Measurements from ENCODE around the gene NSUN3.
"Not testable (repeated sequence)": the region's sequence is repeated elsewhere in the genome, so short reads cannot be mapped to it uniquely, and the experiment has no call there.

The NSUN3 gene

GRCh38 chr3:94069194-94069813 lies 6.4 kb downstream of the NSUN3 start:
- DNase-seq (ENCODE audit: low spot score): peak; percentile 20

DNA sequence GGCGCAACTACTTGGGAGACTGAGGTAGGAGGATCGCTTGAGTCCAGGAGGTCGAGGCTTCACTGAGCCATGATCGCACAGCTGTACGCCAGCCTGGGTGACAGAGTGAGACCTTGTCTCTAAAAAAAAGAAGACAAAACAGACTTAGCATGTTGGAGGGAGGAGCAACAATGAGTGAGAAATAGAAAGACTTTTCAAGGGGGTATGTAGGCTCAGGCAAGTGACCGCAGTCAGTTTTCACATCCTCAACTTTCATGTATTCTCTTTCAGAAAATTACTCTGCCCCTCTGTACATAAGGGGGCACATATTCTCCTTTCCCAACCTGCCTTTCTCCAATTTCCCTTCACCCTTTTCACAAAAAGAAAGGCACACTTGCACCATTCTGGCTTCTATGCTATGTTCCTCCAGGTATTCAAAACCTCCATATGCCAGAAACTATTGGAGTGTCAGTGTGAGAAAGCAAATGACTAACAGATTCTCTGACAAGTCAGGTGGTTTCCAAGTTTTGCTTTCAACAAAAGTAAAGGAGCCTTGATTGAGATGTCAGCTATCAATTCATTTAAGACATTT lies 7.6 kb downstream of the NSUN3 start:
- no peak for DNase-seq (ENCODE audit: low spot score)

DNA sequence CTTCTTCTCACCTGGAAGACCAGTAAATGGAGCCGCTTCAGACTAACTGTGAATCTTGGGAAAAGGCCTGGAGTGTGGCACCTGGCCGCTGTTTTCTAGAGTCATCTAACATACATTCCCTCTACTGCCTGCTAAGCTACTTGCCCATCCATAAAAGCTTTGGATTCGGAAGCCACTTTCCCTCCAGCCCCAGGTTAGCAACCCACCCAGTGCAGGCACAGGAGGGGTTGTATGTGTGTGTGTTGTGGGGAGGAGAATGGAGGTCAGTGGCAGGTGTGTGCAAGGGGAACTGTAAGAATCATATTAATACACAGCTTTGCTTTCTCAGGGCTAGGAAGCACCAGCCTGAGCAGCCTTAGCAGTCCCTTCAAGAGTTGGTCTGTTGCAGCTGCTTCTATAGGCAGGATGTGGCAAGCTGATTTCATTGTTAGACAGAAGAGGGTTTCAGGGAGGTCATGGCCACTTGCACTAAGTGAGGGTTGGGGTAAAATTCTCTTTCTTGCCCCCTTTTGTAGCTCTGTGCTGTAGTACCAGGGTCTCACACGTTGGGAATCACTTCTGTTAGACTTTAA lies 8.9 kb downstream of the NSUN3 start:
- DNase-seq (ENCODE audit: low spot score): no peak

DNA sequence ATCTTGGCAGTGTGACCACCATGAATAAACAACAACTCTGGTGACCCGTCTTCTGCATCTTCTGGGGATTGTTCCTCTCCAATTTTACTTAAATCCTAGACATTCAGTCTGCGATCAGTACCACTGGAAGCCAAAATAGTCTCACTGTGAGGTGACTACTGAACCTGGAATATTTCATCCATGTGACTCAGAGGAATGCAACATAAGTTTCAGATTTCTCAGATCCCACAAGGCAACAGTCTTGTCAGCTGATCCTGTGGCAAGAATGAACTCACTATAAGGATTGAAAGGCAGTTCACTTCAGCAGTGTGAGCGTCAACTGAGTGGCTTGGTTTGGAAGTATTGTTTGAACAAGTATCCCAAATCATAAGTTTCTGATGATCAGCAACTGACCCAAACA lies 13.2 kb downstream of the NSUN3 start:
- no peak for DNase-seq (ENCODE audit: low spot score)

DNA sequence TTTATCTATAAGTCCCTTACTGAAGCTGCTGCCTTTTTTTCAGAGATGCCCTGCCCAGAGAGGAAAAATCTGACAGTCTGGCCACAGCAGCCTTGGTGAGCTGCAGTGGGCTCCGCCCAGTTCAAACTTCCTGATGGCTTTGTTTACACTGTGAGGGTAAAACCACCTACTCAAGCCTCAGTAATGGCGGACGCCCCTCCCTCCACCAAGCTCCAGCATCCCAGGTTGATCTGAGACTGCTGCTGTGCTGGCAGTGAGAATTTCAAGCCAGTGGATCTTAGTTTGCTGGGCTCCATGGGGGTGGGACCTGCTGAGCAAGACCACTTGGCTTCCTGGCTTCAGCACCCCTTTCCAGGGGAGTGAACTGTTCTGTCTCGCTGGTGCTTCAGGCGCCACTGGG lies 17.7 kb downstream of the NSUN3 start:
- DNase-seq (ENCODE audit: low spot score): not testable (repeated sequence)

DNA sequence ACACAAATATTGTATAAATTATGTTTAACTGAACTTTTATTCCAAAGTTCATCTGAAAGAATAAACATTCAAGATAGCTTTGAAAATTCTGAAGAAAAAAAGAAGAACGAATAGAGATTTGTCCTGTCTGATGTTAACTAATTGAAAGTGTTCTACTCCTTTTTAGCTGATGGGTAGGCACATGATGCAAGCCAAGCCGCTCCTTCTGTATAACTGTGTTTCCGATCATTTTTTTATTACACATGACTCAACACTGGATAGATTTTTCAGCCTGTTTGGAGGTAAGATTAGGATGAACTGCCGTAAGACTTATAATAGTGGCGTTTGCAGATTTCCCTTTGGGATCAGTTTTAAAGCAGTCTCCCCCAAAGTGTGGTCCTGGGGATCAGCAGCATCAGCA lies 19.0 kb downstream of the NSUN3 start:
- no peak for DNase-seq (ENCODE audit: low spot score)

DNA sequence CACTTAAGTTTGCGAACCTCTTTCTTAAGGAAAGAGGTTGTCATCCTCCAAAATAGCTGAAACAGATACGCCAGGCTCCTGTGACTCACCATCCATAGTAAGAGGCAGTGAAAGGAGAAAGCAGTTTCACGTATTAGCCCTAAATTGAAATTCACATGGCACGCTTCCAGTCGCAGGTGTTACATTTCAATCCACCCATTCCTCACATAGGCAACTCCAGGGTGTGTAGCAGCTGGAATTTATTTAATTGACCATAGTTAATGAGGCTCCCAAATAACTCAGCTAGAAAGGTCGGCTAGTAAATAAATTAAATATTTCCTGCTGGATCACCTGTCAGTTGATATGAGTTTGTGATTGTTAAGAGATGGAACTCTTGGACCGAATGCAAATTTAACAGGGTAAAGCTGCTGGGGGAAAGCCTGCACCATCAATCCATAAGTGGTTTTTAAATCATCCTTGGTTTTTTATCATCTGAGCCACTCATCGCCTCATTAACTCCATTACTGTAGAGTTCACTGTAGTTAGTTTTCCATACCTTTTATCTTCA lies 19.6 kb downstream of the NSUN3 start:
- no peak for DNase-seq (ENCODE audit: low spot score)

DNA sequence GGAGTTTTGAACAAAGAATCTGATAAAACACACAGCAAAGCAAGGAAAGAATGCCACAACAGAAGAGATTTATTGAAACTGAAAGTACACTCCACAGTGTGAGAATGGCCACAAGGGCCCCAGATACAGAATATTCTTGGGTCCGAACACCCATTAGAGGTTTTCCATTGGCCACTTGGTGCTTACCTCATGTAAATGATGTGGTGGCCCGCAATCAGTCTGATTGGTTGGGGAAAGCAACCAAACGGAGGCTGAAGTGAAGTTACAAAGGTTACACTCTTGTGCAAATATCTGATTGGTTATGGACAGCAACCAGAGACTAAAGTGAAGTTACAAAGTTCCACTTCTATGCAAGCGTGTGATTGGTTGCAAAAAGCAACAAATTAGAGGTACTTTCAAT lies 20.4 kb downstream of the NSUN3 start:
- no peak for DNase-seq (ENCODE audit: low spot score)

- DNase-seq (ENCODE audit: low spot score): no peak
Measured at GRCh38 chr3:94089126-94089525, 26.3 kb downstream of the NSUN3 start.

DNA sequence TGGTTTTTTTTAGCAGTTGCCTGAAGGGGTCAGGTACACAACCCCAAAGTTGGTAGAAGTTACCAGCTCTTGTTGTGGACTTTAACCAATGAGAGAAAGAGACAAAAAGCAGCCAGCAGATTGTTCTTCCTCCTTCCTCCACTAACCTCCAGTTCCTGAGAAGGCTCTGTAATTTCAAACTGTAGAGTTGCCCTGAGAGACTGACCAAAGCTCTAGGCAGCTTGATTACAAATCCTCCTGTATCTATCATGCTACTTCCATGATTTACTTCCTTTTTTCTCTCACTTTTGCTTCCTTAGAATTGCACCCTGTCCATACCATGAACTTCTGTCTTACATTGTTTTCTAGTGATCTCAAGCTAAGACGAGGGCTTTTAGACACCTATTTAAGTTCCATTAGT lies 29.2 kb downstream of the NSUN3 start:
- DNase-seq (ENCODE audit: low spot score): no peak

- DNase-seq (ENCODE audit: low spot score): no peak
Measured at GRCh38 chr3:94093151-94093550, 30.3 kb downstream of the NSUN3 start.

DNA sequence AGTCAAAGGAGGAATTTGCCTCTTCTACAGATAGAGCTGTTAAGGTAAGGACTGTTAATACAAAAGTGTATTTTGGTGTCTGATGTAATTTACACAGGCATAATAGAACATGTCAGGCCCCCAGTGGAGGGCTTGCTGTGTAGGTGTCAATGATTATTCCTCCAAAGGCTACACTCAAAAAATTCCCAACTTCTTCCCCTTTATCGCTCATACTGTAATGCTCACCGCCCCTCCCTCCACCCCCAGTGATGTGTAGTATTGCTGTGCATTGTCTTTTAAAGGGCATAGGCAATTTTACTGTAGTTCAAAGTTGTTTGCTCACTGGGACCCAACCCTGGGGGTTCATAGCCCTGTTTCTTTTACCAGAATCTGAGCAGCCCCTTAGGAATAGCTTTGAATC lies 32.2 kb downstream of the NSUN3 start:
- DNase-seq (ENCODE audit: low spot score): no peak

- DNase-seq (ENCODE audit: low spot score): no peak
Measured at GRCh38 chr3:94098452-94098851, 35.6 kb downstream of the NSUN3 start.

DNA sequence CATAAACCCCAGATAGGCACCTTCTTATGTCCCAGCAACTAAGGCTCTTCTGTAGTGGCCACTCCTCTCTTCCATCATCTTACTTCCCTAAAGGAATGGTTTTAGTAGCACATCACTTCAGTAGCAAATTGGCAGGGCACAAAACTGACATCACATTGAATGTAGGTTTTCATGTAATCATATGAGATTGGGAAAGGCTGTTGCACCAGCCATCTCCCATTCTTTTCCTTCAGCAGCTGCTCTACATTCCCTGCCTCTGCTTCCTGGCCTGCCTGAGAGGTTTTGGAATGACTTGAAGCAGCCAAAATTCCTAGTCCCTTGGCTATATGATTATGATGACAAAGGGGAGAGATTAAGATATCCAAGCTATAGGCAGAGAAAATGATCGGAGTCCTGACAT lies 36.5 kb downstream of the NSUN3 start:
- DNase-seq (ENCODE audit: low spot score): no peak

DNA sequence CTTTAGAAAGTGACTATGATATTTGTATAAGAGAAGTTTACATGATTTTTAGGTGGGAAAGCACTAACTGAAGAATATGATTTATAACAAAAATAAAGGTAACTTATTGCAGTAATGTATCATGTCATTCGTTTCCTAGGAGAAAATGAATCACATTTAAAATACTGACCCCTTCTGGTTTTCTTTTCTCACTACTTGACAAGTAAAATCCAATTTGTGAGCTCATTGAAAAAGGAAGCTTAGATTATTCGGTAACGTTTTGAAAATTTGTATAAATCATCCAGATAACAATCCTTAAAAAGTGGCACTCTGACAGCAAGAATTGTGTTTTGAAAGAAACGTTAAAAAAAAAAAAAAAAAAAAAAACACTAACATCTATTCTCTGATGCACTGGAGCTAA lies 39.0 kb downstream of the NSUN3 start:
- no peak for DNase-seq (ENCODE audit: low spot score)

- no peak for DNase-seq (ENCODE audit: low spot score)
Measured at GRCh38 chr3:94106268-94106667, 43.4 kb downstream of the NSUN3 start.

GRCh38 chr3:94110232-94110631 lies 47.4 kb downstream of the NSUN3 start:
- DNase-seq (ENCODE audit: low spot score): not testable (repeated sequence)

- no peak for DNase-seq (ENCODE audit: low spot score)
Measured at GRCh38 chr3:94110854-94111253, 48.0 kb downstream of the NSUN3 start.

GRCh38 chr3:94114666-94115065 lies 51.8 kb downstream of the NSUN3 start:
- no peak for DNase-seq (ENCODE audit: low spot score)

- no peak for DNase-seq (ENCODE audit: low spot score)
Measured at GRCh38 chr3:94115482-94115881, 52.6 kb downstream of the NSUN3 start.

DNA sequence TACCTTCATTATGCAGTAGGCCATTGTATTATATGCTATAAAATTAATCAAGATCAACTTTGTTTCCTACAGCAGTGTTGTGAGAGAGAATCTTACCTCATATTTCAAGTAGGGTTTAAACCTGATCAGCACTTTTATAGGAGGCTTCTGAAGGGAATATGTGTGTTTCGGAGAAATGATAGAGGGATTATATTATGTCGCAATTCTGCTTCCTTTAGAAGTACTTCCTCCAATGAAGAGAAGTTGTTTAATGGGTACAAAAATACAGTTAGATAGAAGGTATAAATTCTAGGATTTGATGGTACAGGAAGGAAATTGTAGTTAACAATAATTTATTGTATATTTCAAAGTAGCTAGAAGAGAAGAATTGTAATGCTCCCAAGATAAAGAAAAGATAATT lies 54.9 kb downstream of the NSUN3 start:
- no peak for DNase-seq (ENCODE audit: low spot score)

- no peak for DNase-seq (ENCODE audit: low spot score)
Measured at GRCh38 chr3:94118390-94118789, 55.5 kb downstream of the NSUN3 start.

- DNase-seq (ENCODE audit: low spot score): no peak
Measured at GRCh38 chr3:94121161-94121560, 58.3 kb downstream of the NSUN3 start.

DNA sequence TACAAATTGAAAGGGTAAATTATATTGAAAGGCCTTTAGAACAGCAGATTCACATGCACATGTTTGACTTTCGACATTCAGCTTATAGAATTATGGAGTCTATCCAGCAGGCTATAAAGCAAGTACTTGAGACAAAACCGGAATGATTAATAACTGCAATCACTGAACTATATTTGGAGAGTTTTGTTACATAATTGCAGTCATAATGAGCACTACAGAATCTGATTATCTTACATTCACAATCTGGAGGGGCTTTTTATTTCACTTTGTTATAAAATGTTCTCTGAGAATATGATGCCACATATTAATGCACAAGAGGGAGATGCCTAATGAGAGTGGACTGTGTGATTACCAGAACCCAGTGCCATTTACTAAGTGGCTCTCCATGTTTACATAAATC lies 64.3 kb downstream of the NSUN3 start:
- DNase-seq (ENCODE audit: low spot score): no peak

Measured in CD4-positive, alpha-beta T cell treated with Interleukin-15 for 4 hours (primary cell).